Panc1 (cell line): ENCODE data around the gene ACACB. TPM values are rescaled to one million over a fixed set of nuclear protein-coding genes. Genes with fewer than 3 reads are reported as not detected.

Experiments used
- ATAC-seq: fragments of 200-7000 bp; cut with Tn5 transposase; 2 replicates; pipeline ENCODE4 v1.9.1; 2020; ENCODE audit warnings: mild to moderate bottlenecking, moderate library complexity
- BruUV-seq: library from RNA; stranded (reverse); fragments of 400-500 nt; replicated peaks from 2 replicates; lab custom pipeline; 2021; lab: Mats Ljungman, UMichigan
- CTCF ChIA-PET: fragments of 300-600 bp; sonication (Branson Sonifier 250); formaldehyde crosslinking; loops from one replicate; lab custom pipeline; 2022; ENCODE audit warnings: antibody characterized with exemption; lab: Charles Lee
- POLR2A ChIA-PET: fragments of 300-600 bp; sonication (Branson Sonifier 250); formaldehyde crosslinking; loops from one replicate; lab custom pipeline; 2022; ENCODE audit warnings: antibody characterized with exemption; lab: Charles Lee
- DNase-seq: peaks from one replicate; pipeline ENCODE4 v3.0.0-alpha.2; 2010; ENCODE audit warnings: low read depth, low spot score
- H3K27ac ChIP-seq: 2 replicates; pipeline ENCODE4 v1.5.1; 2011; ENCODE audit warnings: mild to moderate bottlenecking, low read length, inconsistent platforms
- H3K27me3 ChIP-seq: fragments of 200-500 bp; sonication (Bioruptor generic); 2 replicates; pipeline ENCODE4 v1.6.0; 2014; ENCODE audit warnings: low read length, inconsistent platforms; ENCODE audit not compliant: control insufficient read depth, insufficient read depth
- H3K36me3 ChIP-seq: fragments of 200-500 bp; sonication (Bioruptor generic); 2 replicates; pipeline ENCODE4 v1.5.1; 2014; ENCODE audit warnings: inconsistent platforms, mild to moderate bottlenecking, low read length, moderate library complexity; ENCODE audit not compliant: control insufficient read depth, insufficient read depth
- H3K4me1 ChIP-seq: 2 replicates; pipeline ENCODE4 v1.5.1; 2011; ENCODE audit warnings: inconsistent platforms, mild to moderate bottlenecking, low read length, moderate library complexity; ENCODE audit not compliant: control insufficient read depth, insufficient read depth
- H3K4me3 ChIP-seq, 2 experiments: 2 replicates each; pipeline ENCODE4 v1.5.1; 2011 to 2012; ENCODE audit warnings: low read depth in 2 of 2, low read length in 2 of 2, mild to moderate bottlenecking in 2 of 2, inconsistent platforms in 1 of 2, moderate library complexity in 1 of 2
- H3K9me3 ChIP-seq: fragments of 200-500 bp; sonication (Bioruptor generic); 2 replicates; pipeline ENCODE4 v1.5.1; 2014; ENCODE audit warnings: low read depth, mild to moderate bottlenecking, inconsistent platforms, low read length, moderate library complexity; ENCODE audit not compliant: control insufficient read depth, insufficient read depth
- POLR2AphosphoS5 ChIP-seq: IDR thresholded peaks from 2 replicates; pipeline ENCODE4 v1.6.1; 2012; ENCODE audit warnings: mild to moderate bottlenecking, low read depth, low read length, moderate library complexity
- SIN3A ChIP-seq: IDR thresholded peaks from 2 replicates; pipeline ENCODE4 v1.6.1; 2012; ENCODE audit warnings: low read depth, mild to moderate bottlenecking, low read length, moderate library complexity, borderline replicate concordance; ENCODE audit not compliant: insufficient read depth
- TCF7L2 ChIP-seq: IDR thresholded peaks from 2 replicates; pipeline ENCODE4 v1.6.1; 2011; ENCODE audit warnings: mild to moderate bottlenecking, low read depth, low read length, inconsistent platforms
- in situ Hi-C: cut with HindIII; loops from 2 replicates; pipeline ENCODE4 v1.10.0; 2016; ENCODE audit warnings: low sequenced_read_pairs, low pct_unique_long_range_greater_than_20kb
- intact Hi-C: fragments of 100-400 bp; cut with micrococcal nuclease; formaldehyde crosslinking; loops from one replicate; pipeline ENCODE4 v1.10.0; 2022; ENCODE audit not compliant: unreplicated experiment
- total RNA-seq: library from RNA; stranded (reverse); gene quantifications from one replicate; pipeline ENCODE4 v1.2.1, GENCODE V29; 2021; ENCODE audit not compliant: unreplicated experiment
- TF ChIP-seq, protein P1 (sequence below): fragments of 450-650 bp; IDR thresholded peaks from 2 replicates; pipeline ENCODE4 v1.5.1; 2017; ENCODE audit warnings: mild to moderate bottlenecking
- TF ChIP-seq, protein P2 (sequence below), 2 experiments: IDR thresholded peaks; 2 replicates each; pipeline ENCODE4 v1.6.1; 2011 to 2012; ENCODE audit warnings: low read depth in 2 of 2, control low read depth in 1 of 2, low read length in 1 of 2, mild to moderate bottlenecking in 1 of 2, moderate library complexity in 1 of 2; ENCODE audit not compliant: insufficient read depth in 1 of 2

Gene ACACB
- total RNA-seq, 1 experiment from 2014 or later: 12.3 TPM

DNA sequence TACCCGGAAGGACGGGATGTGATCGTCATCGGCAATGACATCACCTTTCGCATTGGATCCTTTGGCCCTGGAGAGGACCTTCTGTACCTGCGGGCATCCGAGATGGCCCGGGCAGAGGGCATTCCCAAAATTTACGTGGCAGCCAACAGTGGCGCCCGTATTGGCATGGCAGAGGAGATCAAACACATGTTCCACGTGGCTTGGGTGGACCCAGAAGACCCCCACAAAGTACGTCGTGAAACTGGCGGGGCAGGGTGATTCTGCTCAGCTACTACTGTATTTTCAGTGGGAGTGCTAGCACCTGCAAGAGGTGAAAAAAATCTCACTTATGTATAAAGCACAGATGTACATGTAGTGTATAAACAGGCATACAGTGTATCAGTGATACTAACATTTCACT lies 129.8 kb downstream of the ACACB start:
- H3K9me3 ChIP-seq: no peaks in the 10 kb centered on the region
- H3K4me1 ChIP-seq: no peaks in the 10 kb centered on the region
- ChIA-PET CTCF (no interaction called here), POLR2A (no interaction called here)
- TF ChIP-seq, protein P1, sequence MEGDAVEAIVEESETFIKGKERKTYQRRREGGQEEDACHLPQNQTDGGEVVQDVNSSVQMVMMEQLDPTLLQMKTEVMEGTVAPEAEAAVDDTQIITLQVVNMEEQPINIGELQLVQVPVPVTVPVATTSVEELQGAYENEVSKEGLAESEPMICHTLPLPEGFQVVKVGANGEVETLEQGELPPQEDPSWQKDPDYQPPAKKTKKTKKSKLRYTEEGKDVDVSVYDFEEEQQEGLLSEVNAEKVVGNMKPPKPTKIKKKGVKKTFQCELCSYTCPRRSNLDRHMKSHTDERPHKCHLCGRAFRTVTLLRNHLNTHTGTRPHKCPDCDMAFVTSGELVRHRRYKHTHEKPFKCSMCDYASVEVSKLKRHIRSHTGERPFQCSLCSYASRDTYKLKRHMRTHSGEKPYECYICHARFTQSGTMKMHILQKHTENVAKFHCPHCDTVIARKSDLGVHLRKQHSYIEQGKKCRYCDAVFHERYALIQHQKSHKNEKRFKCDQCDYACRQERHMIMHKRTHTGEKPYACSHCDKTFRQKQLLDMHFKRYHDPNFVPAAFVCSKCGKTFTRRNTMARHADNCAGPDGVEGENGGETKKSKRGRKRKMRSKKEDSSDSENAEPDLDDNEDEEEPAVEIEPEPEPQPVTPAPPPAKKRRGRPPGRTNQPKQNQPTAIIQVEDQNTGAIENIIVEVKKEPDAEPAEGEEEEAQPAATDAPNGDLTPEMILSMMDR: no peak
- no peak for TF ChIP-seq TCF7L2
- no peak for TF ChIP-seq SIN3A
- H3K36me3 ChIP-seq: no peaks in the 10 kb centered on the region
- intact Hi-C loops: no loop called here
- no peak overlapping the region for H3K4me3 ChIP-seq
- DNase-seq (no peak), ATAC-seq (no peak)
- in situ Hi-C loops: no loop called here
- no peak overlapping the region for H3K27ac ChIP-seq
- H3K27me3 ChIP-seq: no peaks in the 10 kb centered on the region
- BruUV-seq: no TSS peak

DNA sequence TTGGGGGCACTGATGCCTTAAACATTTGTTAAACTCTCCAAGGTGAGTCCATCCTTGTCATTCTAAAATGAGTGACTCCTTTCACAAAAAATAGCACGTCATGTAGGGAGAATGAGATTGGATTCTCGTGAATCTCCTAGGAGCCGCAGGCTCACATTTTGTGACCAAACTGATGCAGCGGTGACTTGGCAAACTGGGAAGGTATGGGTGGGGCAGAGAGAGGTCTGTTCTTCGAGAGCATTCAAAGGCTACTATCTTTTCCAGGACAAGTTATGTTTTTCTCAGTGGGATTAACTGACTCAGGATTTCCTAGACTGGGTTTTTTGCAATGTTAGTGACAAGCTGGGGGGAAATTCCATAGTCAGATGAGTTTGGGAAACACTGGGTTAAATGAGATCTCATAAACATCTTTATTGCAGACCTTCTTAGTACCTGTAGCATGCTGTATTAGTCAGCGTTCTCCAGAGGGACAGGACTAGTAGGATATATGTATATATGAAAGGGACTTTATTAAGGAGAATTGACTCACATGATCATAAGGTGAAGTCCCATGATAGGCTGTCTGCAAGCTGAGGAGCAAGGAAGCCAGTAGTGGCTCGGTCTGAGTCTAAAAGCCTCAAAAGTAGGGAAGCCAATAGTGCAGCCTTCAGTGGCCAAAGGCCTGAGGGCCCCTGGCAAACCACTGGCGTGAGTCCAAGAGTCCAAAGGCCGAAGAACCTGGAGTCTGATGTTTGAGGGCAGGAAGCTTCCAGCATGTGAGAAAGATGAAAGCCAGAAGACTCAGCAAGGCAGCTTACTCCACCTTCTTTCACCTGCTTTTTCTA lies 131.7 kb downstream of the ACACB start:
- Histone ChIP-seq H3K36me3 (no peaks in the 10 kb centered on the region), H3K9me3 (no peaks in the 10 kb centered on the region), H3K4me3 (no peak overlapping the region), H3K27me3 (no peaks in the 10 kb centered on the region), H3K27ac (no peak overlapping the region), H3K4me1 (no peaks in the 10 kb centered on the region)
- no peak for TF ChIP-seq SIN3A
- no peak for TF ChIP-seq POLR2AphosphoS5
- TF ChIP-seq, protein P1: no peak
- TF ChIP-seq, protein P2, sequence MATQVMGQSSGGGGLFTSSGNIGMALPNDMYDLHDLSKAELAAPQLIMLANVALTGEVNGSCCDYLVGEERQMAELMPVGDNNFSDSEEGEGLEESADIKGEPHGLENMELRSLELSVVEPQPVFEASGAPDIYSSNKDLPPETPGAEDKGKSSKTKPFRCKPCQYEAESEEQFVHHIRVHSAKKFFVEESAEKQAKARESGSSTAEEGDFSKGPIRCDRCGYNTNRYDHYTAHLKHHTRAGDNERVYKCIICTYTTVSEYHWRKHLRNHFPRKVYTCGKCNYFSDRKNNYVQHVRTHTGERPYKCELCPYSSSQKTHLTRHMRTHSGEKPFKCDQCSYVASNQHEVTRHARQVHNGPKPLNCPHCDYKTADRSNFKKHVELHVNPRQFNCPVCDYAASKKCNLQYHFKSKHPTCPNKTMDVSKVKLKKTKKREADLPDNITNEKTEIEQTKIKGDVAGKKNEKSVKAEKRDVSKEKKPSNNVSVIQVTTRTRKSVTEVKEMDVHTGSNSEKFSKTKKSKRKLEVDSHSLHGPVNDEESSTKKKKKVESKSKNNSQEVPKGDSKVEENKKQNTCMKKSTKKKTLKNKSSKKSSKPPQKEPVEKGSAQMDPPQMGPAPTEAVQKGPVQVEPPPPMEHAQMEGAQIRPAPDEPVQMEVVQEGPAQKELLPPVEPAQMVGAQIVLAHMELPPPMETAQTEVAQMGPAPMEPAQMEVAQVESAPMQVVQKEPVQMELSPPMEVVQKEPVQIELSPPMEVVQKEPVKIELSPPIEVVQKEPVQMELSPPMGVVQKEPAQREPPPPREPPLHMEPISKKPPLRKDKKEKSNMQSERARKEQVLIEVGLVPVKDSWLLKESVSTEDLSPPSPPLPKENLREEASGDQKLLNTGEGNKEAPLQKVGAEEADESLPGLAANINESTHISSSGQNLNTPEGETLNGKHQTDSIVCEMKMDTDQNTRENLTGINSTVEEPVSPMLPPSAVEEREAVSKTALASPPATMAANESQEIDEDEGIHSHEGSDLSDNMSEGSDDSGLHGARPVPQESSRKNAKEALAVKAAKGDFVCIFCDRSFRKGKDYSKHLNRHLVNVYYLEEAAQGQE (IDR thresholded peaks at IDR 0.05; ENCODE audit: insufficient read depth in 1 of 2, low read depth in 2 of 2, low read length in 1 of 2): no peak
- no peak for TF ChIP-seq TCF7L2
- ChIA-PET CTCF (no interaction called here), POLR2A (no interaction called here)
- in situ Hi-C loops: no loop called here
- intact Hi-C loops: no loop called here
- BruUV-seq: no TSS peak
- DNase-seq: no peak
- ATAC-seq: no peak
